Tibial nerve (tissue), 3 donors: ENCODE data around the gene SYTL1.

ENCODE experiments used
- CTCF ChIP-seq, 5 experiments: fragments of 200-600 bp in 3 of 5; fragments of 450-650 bp in 2 of 5; sonication (generic) in 3 of 5; IDR thresholded peaks; one replicate each; pipeline ENCODE4 v1.5.1; 2016 to 2019; ENCODE audit warnings: antibody characterized with exemption in 5 of 5, mild to moderate bottlenecking in 3 of 5, moderate library complexity in 2 of 5
- POLR2A ChIP-seq, 2 donors: fragments of 450-650 bp; IDR thresholded peaks; one replicate each; pipeline ENCODE4 v1.6.1; 2017; ENCODE audit warnings: antibody characterized with exemption in 2 of 2, mild to moderate bottlenecking in 2 of 2, moderate library complexity in 2 of 2

GRCh38 chr1:27307874-27308598, 33.8 kb upstream of the SYTL1 start:
- TF ChIP-seq POLR2A (IDR thresholded peaks at IDR 0.05), result no peak
- no peak for TF ChIP-seq CTCF (IDR thresholded peaks at IDR 0.05)
